ENCODE data around the gene CYSRT1.

DNA sequence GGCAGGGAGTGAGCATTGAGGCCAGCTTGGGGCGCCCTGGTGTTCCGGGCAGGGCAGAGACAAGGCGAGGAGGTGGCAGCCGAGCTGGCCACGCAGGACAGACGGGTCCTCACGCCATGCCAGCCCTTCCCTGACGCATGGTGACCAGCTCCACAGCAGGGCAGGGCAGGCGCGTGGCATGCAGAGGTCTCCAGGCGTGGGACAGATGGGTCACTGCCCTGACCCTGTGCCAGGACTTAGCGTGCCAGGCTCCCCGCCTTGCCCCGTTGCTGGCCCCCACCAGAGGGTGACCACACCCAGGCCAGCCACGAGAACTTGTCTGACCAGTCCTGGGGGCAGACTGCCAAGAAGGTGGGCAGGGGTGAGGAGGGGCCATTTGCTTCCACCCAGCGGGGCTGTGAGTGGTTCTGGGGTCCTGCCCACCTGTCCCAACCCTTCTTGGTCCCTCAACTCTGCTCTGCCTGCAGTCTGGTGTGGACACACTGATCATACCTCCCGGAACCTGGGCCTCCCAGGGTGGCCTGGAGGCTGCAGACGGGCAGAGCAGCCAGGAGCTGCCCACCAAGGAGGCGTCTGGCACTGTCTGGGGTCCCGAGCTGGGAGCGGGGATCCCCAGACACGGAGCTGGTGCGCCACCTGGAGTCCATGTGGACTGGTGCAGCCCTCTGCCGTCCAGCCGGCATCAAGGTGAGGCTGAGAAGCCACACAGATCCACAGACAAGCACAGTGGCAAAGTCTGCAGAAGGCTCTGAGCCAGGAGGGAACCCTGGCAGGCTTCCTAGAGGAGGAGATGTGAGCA lies 2.3 kb downstream of the CYSRT1 start, which contains the start of gene RNF224:
- TF ChIP-seq, protein P1, sequence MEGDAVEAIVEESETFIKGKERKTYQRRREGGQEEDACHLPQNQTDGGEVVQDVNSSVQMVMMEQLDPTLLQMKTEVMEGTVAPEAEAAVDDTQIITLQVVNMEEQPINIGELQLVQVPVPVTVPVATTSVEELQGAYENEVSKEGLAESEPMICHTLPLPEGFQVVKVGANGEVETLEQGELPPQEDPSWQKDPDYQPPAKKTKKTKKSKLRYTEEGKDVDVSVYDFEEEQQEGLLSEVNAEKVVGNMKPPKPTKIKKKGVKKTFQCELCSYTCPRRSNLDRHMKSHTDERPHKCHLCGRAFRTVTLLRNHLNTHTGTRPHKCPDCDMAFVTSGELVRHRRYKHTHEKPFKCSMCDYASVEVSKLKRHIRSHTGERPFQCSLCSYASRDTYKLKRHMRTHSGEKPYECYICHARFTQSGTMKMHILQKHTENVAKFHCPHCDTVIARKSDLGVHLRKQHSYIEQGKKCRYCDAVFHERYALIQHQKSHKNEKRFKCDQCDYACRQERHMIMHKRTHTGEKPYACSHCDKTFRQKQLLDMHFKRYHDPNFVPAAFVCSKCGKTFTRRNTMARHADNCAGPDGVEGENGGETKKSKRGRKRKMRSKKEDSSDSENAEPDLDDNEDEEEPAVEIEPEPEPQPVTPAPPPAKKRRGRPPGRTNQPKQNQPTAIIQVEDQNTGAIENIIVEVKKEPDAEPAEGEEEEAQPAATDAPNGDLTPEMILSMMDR (conservative IDR thresholded peaks at IDR 0.05; ENCODE audit: low read length), result peak; percentile 96
- TF ChIP-seq EZH2phosphoT487 (IDR thresholded peaks at IDR 0.05; ENCODE audit: borderline replicate concordance, low read depth, low read length), result no peak

Measured in OCI-LY7 (cell line).